ENCODE data around the gene RPL35. TPM values are rescaled to one million over a fixed set of nuclear protein-coding genes. Genes with fewer than 3 reads are reported as not detected.
A peak's percentile ranks its signal among the peaks of the same experiment; 100 is the strongest.

Gene RPL35
- total and polyA plus RNA-seq, 12 donors = 598 to 3,743 (median 714) TPM

DNA sequence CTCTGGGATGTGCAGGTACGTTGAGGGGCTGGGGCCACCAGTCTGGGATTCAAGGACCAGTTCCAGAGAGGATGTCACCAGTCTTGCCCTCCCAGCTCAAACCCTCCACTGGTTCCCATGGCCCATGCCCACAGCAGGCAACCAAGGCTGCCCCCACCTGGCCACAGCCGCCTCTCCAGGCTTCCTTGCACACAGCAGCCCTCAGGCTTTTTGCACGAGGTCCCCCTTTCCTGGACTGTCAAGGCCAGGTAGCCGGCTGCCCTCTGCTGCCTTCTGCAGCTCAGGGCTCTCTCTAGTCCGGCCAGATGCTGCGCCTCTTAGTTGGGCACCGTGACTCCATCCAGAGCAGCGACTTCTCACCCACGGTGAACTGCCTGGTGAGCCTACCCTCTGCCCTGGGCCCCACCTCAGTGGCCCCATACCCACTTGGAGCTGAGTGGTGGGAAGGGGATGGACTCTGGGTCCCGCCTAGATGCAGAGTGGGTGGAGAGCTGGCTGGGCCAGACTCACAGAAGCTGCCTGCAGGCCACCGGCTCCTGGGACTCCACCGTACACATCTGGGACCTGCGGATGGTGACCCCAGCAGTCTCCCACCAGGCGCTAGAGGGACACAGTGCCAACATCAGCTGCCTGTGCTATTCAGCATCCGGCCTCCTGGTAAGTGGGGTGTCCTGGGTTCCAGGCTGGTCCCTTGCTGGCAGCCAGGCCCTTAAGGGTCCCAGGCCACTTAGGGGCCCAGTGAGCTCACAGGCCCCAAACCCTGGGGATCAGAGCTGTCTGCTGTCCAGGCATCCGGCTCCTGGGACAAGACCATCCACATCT lies 5.6 kb downstream of the RPL35 start:
- Histone ChIP-seq H3K27me3 (no peaks in the 10 kb centered on the region), H3K9me3 (no peaks in the 10 kb centered on the region), H3K4me1 (peaks cover 20 to 52% (median 39%) of the 10 kb centered on the region in 9 donors), H3K27ac (no peak overlapping the region), H3K4me3 (no peak overlapping the region), H3K36me3 (peaks cover 0 to 51% (median 36%) of the 10 kb centered on the region in 9 donors)
- TF ChIP-seq, protein P1, sequence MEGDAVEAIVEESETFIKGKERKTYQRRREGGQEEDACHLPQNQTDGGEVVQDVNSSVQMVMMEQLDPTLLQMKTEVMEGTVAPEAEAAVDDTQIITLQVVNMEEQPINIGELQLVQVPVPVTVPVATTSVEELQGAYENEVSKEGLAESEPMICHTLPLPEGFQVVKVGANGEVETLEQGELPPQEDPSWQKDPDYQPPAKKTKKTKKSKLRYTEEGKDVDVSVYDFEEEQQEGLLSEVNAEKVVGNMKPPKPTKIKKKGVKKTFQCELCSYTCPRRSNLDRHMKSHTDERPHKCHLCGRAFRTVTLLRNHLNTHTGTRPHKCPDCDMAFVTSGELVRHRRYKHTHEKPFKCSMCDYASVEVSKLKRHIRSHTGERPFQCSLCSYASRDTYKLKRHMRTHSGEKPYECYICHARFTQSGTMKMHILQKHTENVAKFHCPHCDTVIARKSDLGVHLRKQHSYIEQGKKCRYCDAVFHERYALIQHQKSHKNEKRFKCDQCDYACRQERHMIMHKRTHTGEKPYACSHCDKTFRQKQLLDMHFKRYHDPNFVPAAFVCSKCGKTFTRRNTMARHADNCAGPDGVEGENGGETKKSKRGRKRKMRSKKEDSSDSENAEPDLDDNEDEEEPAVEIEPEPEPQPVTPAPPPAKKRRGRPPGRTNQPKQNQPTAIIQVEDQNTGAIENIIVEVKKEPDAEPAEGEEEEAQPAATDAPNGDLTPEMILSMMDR (IDR thresholded peaks at IDR 0.05) = peak in 4 of 9 donors; percentile 22 to 34 (median 30)
- no peak for DNase-seq
- intact Hi-C loops (cut with DNase I) = loop anchor here in 3 of 10 donors (2.0 to 10.0 kb wide), 3 partner anchors 83 to 519 kb away; partner anchors contain the start of gene SCAI (in 1 of the 3)
- no peak for ATAC-seq
- WGBS, 2 donors = 62 to 66% methylated on average over 15 to 16 of the region's 16 CpGs

DNA sequence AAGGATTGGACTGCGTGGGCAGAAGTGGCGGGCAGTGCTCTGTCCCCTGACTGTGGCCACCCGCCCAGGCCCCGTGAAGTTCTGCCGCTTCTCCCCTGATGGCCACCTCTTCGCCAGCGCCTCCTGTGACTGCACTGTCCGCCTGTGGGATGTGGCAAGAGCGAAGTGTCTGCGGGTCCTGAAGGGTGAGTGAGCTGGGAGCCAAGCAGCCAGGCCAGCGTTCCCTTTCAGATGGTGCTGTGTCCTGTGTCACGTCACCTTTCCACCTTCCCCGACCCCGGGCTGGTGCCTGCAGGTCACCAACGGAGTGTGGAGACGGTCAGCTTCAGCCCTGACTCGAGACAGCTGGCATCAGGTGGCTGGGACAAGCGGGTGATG lies 6.2 kb downstream of the RPL35 start:
- Histone ChIP-seq H3K27me3 (no peaks in the 10 kb centered on the region), H3K36me3 (peaks cover 0 to 46% (median 35%) of the 10 kb centered on the region in 9 donors), H3K4me1 (peaks cover 14 to 52% (median 37%) of the 10 kb centered on the region in 9 donors), H3K9me3 (no peaks in the 10 kb centered on the region), H3K4me3 (no peak overlapping the region), H3K27ac (no peak overlapping the region)
- intact Hi-C loops (cut with DNase I) = loop anchor here in 3 of 10 donors (2.0 to 10.0 kb wide), 3 partner anchors 83 to 519 kb away; partner anchors contain the start of gene SCAI (in 1 of the 3)
- TF ChIP-seq, protein P1 (IDR thresholded peaks at IDR 0.05) = no peak
- 85 to 88% methylated on average over 18 of the region's 18 CpGs for WGBS, 2 donors
- ATAC-seq (no peak), DNase-seq (no peak)

GRCh38 chr9:124854822-124855221 lies 6.9 kb downstream of the RPL35 start:
- Histone ChIP-seq H3K9me3 (no peaks in the 10 kb centered on the region), H3K36me3 (peaks cover 0 to 39% (median 28%) of the 10 kb centered on the region in 9 donors), H3K27me3 (no peaks in the 10 kb centered on the region), H3K4me1 (peaks cover 13 to 50% (median 32%) of the 10 kb centered on the region in 9 donors), H3K4me3 (no peak overlapping the region), H3K27ac (no peak overlapping the region)
- WGBS, 2 donors = 66 to 72% methylated on average over 7 of the region's 7 CpGs
- intact Hi-C loops (cut with DNase I) = loop anchor here in 3 of 10 donors (2.0 to 10.0 kb wide), 3 partner anchors 82 to 520 kb away; partner anchors contain the start of gene SCAI (in 1 of the 3)
- DNase-seq (no peak), ATAC-seq (no peak)
- TF ChIP-seq, protein P1 (IDR thresholded peaks at IDR 0.05) = no peak

DNA sequence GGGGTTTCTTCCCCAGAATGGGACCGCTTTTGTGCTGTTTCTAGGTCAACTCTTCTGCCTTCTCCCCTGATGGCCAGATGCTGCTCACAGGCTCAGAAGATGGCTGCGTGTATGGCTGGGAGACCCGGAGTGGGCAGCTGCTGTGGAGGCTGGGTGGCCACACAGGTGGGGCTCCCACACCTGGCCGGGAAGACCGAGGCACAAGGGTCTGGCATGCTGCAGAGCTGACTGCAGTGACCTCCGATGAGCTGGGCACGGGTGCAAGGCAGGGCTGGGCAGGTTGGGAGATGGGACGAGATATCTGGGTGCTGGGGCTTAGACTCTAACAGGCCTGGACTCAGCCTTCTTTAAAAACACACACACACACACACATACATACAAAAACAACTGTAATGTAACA lies 7.6 kb downstream of the RPL35 start:
- DNase-seq (no peak), ATAC-seq (no peak)
- Histone ChIP-seq H3K4me1 (peaks cover 13 to 49% (median 25%) of the 10 kb centered on the region in 9 donors), H3K27me3 (no peaks in the 10 kb centered on the region), H3K27ac (no peak overlapping the region), H3K36me3 (peaks cover 0 to 32% (median 22%) of the 10 kb centered on the region in 9 donors), H3K9me3 (no peaks in the 10 kb centered on the region), H3K4me3 (no peak overlapping the region)
- intact Hi-C loops (cut with DNase I) = loop anchor here in 3 of 10 donors (2.0 to 10.0 kb wide), 3 partner anchors 81 to 521 kb away; partner anchors contain the start of gene SCAI (in 1 of the 3)
- TF ChIP-seq, protein P1 (IDR thresholded peaks at IDR 0.05) = no peak
- 86 to 88% methylated on average over 8 of the region's 8 CpGs for WGBS, 2 donors

Data from heart right ventricle (tissue), 16 donors.